IMR-90 (cell line): Measurements from ENCODE around the gene NTRK2. TPM values are rescaled to one million over a fixed set of nuclear protein-coding genes. Genes with fewer than 3 reads are reported as not detected.
A peak's percentile ranks its signal among the peaks of the same experiment; 100 is the strongest.

ENCODE experiments used
- ATAC-seq: fragments of 200-7000 bp; cut with Tn5 transposase; 2 replicates; pipeline ENCODE4 v1.9.1; 2020; ENCODE audit warnings: low read depth, mild to moderate bottlenecking, moderate library complexity
- BruUV-seq: library from RNA; stranded (reverse); fragments of 400-500 nt; replicated peaks from 2 replicates; lab custom pipeline; 2021; lab: Mats Ljungman, UMichigan
- CTCF ChIA-PET: fragments of 300-600 bp; formaldehyde crosslinking; extraction: SDS; loops from one replicate; lab custom pipeline; 2021; ENCODE audit warnings: antibody characterized with exemption; lab: Yijun Ruan, JAX
- POLR2A ChIA-PET: fragments of 300-600 bp; sonication (Branson Sonifier 250); formaldehyde crosslinking; loops from one replicate; lab custom pipeline; 2022; ENCODE audit warnings: antibody characterized with exemption; ENCODE audit not compliant: unreplicated experiment; lab: Charles Lee
- DNase-seq: peaks from one replicate; pipeline ENCODE4 v3.0.0; 2013
- H2AFZ ChIP-seq: replicated peaks from 2 replicates; pipeline ENCODE3; 2013; ENCODE audit warnings: low read length, mild to moderate bottlenecking; ENCODE audit not compliant: poor library complexity
- H2AK5ac ChIP-seq: 2 replicates; pipeline ENCODE4 v1.6.1; 2013; ENCODE audit warnings: low read depth, low read length, inconsistent platforms
- H2AK9ac ChIP-seq: replicated peaks from 2 replicates; pipeline ENCODE3; 2013; ENCODE audit warnings: mild to moderate bottlenecking, low read depth, low read length, moderate library complexity; ENCODE audit not compliant: poor library complexity
- H2BK120ac ChIP-seq: 2 replicates; pipeline ENCODE4 v1.6.1; 2013; ENCODE audit warnings: low read depth, low read length, inconsistent platforms
- H2BK15ac ChIP-seq: 3 replicates; pipeline ENCODE4 v1.6.1; 2013; ENCODE audit warnings: low read depth, low read length, inconsistent platforms
- H2BK20ac ChIP-seq: 2 replicates; pipeline ENCODE4 v1.6.1; 2013; ENCODE audit warnings: low read depth, mild to moderate bottlenecking, inconsistent platforms, low read length, moderate library complexity
- H2BK5ac ChIP-seq: 2 replicates; pipeline ENCODE4 v1.6.1; 2013; ENCODE audit warnings: mild to moderate bottlenecking, low read depth, low read length, inconsistent platforms; ENCODE audit not compliant: poor library complexity, severe bottlenecking
- H3K14ac ChIP-seq: replicated peaks from 2 replicates; pipeline ENCODE4 v1.6.1; 2013; ENCODE audit warnings: low read depth, low read length, inconsistent platforms
- H3K18ac ChIP-seq: 2 replicates; pipeline ENCODE4 v1.6.1; 2013; ENCODE audit warnings: low read depth, low read length, control low read depth
- H3K23ac ChIP-seq: 2 replicates; pipeline ENCODE4 v1.6.1; 2013; ENCODE audit warnings: low read depth, low read length, inconsistent platforms
- H3K27ac ChIP-seq: 2 replicates; pipeline ENCODE4 v1.5.1; 2013; ENCODE audit warnings: mild to moderate bottlenecking, control low read depth, low read length; ENCODE audit not compliant: insufficient read depth
- H3K27me3 ChIP-seq: 2 replicates; pipeline ENCODE4 v1.6.1; 2013; ENCODE audit warnings: low read length; ENCODE audit not compliant: control insufficient read depth, insufficient read depth
- H3K36me3 ChIP-seq: 2 replicates; pipeline ENCODE4 v1.6.1; 2013; ENCODE audit warnings: low read length, mixed read lengths; ENCODE audit not compliant: control insufficient read depth, insufficient read depth
- H3K4ac ChIP-seq: 2 replicates; pipeline ENCODE4 v1.6.1; 2013; ENCODE audit warnings: low read depth, low read length, inconsistent platforms
- H3K4me1 ChIP-seq: 2 replicates; pipeline ENCODE4 v1.6.1; 2013; ENCODE audit warnings: low read length, mixed read lengths; ENCODE audit not compliant: control insufficient read depth, insufficient read depth
- H3K4me2 ChIP-seq: 2 replicates; pipeline ENCODE4 v1.6.1; 2013; ENCODE audit warnings: low read depth, mild to moderate bottlenecking, control low read depth, low read length, moderate library complexity
- H3K4me3 ChIP-seq: 2 replicates; pipeline ENCODE4 v1.5.1; 2013; ENCODE audit warnings: low read depth, mild to moderate bottlenecking, control low read depth, low read length, moderate library complexity; ENCODE audit not compliant: insufficient read depth
- H3K56ac ChIP-seq: 2 replicates; pipeline ENCODE4 v1.6.1; 2013; ENCODE audit warnings: low read length, inconsistent platforms; ENCODE audit not compliant: insufficient read depth; ENCODE audit errors: extremely low read depth
- H3K79me1 ChIP-seq, 2 experiments: 2 replicates each; pipeline ENCODE4 v1.6.1; 2013; ENCODE audit warnings: low read length in 2 of 2, inconsistent platforms in 1 of 2, low read depth in 1 of 2
- H3K9ac ChIP-seq: 2 replicates; pipeline ENCODE4 v1.6.1; 2013; ENCODE audit warnings: low read depth, low read length, control low read depth
- H3K9me1 ChIP-seq: 2 replicates; pipeline ENCODE4 v1.6.1; 2013; ENCODE audit warnings: low read length, inconsistent platforms; ENCODE audit not compliant: insufficient read depth
- H3K9me3 ChIP-seq: 2 replicates; pipeline ENCODE4 v1.6.1; 2013; ENCODE audit warnings: low read length; ENCODE audit not compliant: control insufficient read depth, insufficient read depth
- H4K20me1 ChIP-seq: 2 replicates; pipeline ENCODE4 v1.6.1; 2013; ENCODE audit warnings: low read length, inconsistent platforms; ENCODE audit not compliant: insufficient read depth
- H4K5ac ChIP-seq: 2 replicates; pipeline ENCODE4 v1.6.1; 2013; ENCODE audit warnings: mild to moderate bottlenecking, low read depth, low read length, control low read depth
- H4K8ac ChIP-seq, 2 experiments: 2 replicates each; pipeline ENCODE4 v1.6.1; 2013; ENCODE audit warnings: low read depth in 2 of 2, low read length in 2 of 2, control low read depth in 1 of 2, inconsistent platforms in 1 of 2
- H4K91ac ChIP-seq: 2 replicates; pipeline ENCODE4 v1.6.1; 2013; ENCODE audit warnings: low read depth, low read length, inconsistent platforms; ENCODE audit not compliant: insufficient read depth
- CHD1 ChIP-seq: IDR thresholded peaks from 2 replicates; pipeline ENCODE4 v1.6.1; 2012; ENCODE audit warnings: low read depth, low read length, improper control_type of control experiment
- MAFK ChIP-seq: IDR thresholded peaks from 2 replicates; pipeline ENCODE4 v1.6.1; 2012; ENCODE audit warnings: low read depth, low read length, improper control_type of control experiment
- POLR2A ChIP-seq: IDR thresholded peaks from 2 replicates; pipeline ENCODE4 v1.6.1; 2012; ENCODE audit warnings: mild to moderate bottlenecking, low read depth, low read length
- WGBS, 2 experiments: methylation state at CpG; one replicate each; pipeline versions ENCODE4 v1.1.5 to v1.1.7; 2013; ENCODE audit warnings: missing lambda C conversion rate in 2 of 2; ENCODE audit not compliant: insufficient read length in 1 of 2; ENCODE audit errors: extremely low coverage in 2 of 2; 5-methylcytosine and 5-hydroxymethylcytosine counted together
- dilution Hi-C: fragments of 300-500 bp; cut with HindIII; formaldehyde crosslinking; loops from one replicate; pipeline ENCODE4 v1.14.3; 2018; ENCODE audit warnings: low sequenced_read_pairs; ENCODE audit not compliant: unreplicated experiment
- in situ Hi-C: fragments of 300-500 bp; cut with MboI; formaldehyde crosslinking; loops from 3 replicates; pipeline ENCODE4 v1.14.3; 2019; ENCODE audit warnings: low sequenced_read_pairs, inconsistent platforms, mixed read lengths
- intact Hi-C: fragments of 100-400 bp; cut with micrococcal nuclease; formaldehyde crosslinking; loops from 2 replicates; pipeline ENCODE4 v1.10.0; 2022
- polyA plus RNA-seq, 3 experiments: library from polyadenylated mRNA; depleted of rRNA; stranded (reverse); fragments of >200 nt; gene quantifications; 2 replicates each; pipeline ENCODE4 v1.2.3, GENCODE V29; 2012; ENCODE audit warnings: low replicate concordance in 1 of 3
- total RNA-seq: library from RNA; depleted of rRNA; stranded (reverse); fragments of >200 nt; gene quantifications from 2 replicates; pipeline ENCODE4 v1.2.3, GENCODE V29; 2012

The NTRK2 gene
- total and polyA plus RNA-seq, 2 of the 4 experiments (the other 2 are of a cell fraction): under 0.01 to 0.02 TPM

- 40% methylated on average over 1 of the region's 11 CpGs; no CpG with 5 or more reads in 1 of the 2 experiments for WGBS, 2 experiments
- Histone ChIP-seq H2BK15ac (no peak overlapping the region), H4K20me1 (no peaks in the 10 kb centered on the region), H3K9me3 (peaks cover 2% of the 10 kb centered on the region; the same call in 1 of the 2 replicates), H3K9me1 (no peaks in the 10 kb centered on the region), H3K23ac (no peak overlapping the region), H4K8ac (no peak overlapping the region), H3K14ac (no peak overlapping the region), H3K4me1 (no peaks in the 10 kb centered on the region), H2BK20ac (no peak overlapping the region), H4K5ac (no peak overlapping the region), H2BK120ac (no peak overlapping the region), H3K18ac (no peak overlapping the region), H3K36me3 (no peaks in the 10 kb centered on the region), H3K79me1 (no peaks in the 10 kb centered on the region), H3K4me3 (no peak overlapping the region), H3K27ac (no peak overlapping the region), H3K4ac (no peak overlapping the region), H2BK5ac (no peak overlapping the region), H4K91ac (no peak overlapping the region), H3K27me3 (no peaks in the 10 kb centered on the region), H2AK9ac (no peak overlapping the region), H2AK5ac (no peak overlapping the region), H3K4me2 (no peak overlapping the region), H3K9ac (no peak overlapping the region), H3K56ac (no peak overlapping the region), H2AFZ (no peak overlapping the region)
- dilution Hi-C loops: no loop called here
- no TSS peak for BruUV-seq
- ATAC-seq: no peak
- DNase-seq: peak; percentile 9
- ChIA-PET POLR2A (no interaction called here), CTCF (interaction anchor here (0.7 to 1.4 kb wide), 3 partner anchors 9 to 112 kb away, joined by 3 to 4 read pairs (median 3); no protein-coding TSS in a partner anchor)
- intact Hi-C loops: loop anchor here (5.0 kb wide), 1 partner anchor 385 kb away; no protein-coding TSS in a partner anchor
- no peak for TF ChIP-seq MAFK
- TF ChIP-seq CHD1: no peak
- no peak for TF ChIP-seq POLR2A
- in situ Hi-C loops: no loop called here
Observed at GRCh38 chr9:84781931-84782866, 112.7 kb downstream of the NTRK2 start.
